Breast epithelium (tissue), 3 donors: ENCODE data around the gene KCNJ10.

Experiments used
- POLR2A ChIP-seq: fragments of 450-650 bp; IDR thresholded peaks from one replicate; pipeline ENCODE4 v1.6.1; 2016; ENCODE audit warnings: antibody characterized with exemption, mild to moderate bottlenecking, moderate library complexity
- TF ChIP-seq, protein P1 (sequence below), 3 donors: fragments of 450-650 bp; IDR thresholded peaks; one replicate each; pipeline ENCODE4 v1.5.1; 2016 to 2017; ENCODE audit warnings: antibody characterized with exemption in 3 of 3, mild to moderate bottlenecking in 3 of 3, moderate library complexity in 3 of 3

DNA sequence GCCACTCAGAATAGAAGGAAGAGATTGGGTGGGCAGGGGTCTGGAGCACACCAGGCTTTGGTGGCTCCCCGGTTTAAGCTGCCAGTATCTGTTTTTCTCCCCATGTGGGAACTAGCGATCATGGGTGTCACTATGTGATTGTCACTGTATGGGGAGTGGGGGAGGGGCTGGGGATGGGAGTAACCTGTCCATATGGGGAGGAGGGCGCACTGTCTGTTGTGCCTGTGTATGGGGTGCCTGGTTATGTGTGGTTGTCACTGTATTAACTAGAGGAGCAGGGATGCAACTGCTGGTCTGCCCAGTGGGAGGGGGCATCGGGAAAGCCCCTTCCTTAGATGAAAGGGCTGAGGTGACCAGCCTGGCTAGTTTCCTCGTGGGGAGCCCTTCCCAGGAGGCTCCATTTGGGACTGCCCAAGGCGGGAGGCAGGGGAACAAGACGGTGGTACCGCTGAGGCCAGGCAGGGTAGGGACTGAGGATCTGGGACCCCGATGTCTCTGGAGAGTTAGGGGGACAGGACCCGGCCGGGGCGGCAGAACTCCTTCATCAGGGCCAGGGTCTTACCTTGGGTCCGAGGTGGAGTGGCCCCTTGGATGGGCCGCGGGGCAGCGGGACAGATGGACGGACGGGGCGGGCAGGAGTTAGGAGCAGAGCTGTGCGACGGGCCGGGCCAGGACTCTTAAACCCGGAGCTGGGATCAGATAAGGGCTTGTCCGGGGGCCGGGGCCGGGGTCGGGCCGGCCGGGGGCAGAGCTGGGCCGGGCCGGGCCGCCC, at the start of gene KCNJ10:
- no peak for TF ChIP-seq POLR2A
- TF ChIP-seq, protein P1, sequence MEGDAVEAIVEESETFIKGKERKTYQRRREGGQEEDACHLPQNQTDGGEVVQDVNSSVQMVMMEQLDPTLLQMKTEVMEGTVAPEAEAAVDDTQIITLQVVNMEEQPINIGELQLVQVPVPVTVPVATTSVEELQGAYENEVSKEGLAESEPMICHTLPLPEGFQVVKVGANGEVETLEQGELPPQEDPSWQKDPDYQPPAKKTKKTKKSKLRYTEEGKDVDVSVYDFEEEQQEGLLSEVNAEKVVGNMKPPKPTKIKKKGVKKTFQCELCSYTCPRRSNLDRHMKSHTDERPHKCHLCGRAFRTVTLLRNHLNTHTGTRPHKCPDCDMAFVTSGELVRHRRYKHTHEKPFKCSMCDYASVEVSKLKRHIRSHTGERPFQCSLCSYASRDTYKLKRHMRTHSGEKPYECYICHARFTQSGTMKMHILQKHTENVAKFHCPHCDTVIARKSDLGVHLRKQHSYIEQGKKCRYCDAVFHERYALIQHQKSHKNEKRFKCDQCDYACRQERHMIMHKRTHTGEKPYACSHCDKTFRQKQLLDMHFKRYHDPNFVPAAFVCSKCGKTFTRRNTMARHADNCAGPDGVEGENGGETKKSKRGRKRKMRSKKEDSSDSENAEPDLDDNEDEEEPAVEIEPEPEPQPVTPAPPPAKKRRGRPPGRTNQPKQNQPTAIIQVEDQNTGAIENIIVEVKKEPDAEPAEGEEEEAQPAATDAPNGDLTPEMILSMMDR (IDR thresholded peaks at IDR 0.05): no peak
